Activated T-helper 1 cell treated with Interleukin-2 at 50 U/mL for 16 hours (primary cell): ENCODE measurements around the gene UBA3.

Source experiments
- DNase-seq: peaks from one replicate; pipeline ENCODE4 v3.0.0-alpha.2; 2020; ENCODE audit warnings: low read depth

The UBA3 gene

DNA sequence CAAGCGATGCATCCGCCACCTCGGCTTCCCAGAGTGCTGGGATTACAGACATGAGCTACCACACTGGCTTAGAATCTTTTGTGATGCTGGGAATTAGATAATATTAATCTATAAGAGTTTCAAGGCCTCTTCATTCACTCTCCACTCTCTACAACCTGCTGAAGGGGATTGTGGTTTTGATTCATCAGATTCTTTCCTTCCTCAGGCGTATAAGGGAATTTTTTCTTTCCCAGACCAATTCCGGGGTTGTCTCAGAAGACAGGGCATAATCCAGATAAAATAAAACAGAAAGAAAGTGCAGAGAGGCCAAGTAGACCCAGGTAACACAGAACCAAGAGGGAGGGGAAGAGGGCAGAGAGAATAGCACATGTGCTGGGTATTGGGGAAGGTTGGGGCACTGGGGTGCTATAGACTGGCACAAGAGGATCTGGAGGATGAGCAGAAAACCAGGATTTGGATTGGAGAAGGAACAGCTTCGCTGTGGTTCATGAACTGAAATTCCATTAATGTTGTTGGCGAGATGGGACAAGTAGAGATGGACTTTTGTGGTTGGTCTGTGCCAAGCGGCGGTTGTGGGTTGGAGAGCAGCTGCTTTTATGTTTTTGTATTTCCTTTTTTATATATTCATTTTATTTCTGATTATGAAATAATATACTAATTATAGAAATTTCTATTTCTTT, 17.4 kb upstream of the UBA3 start:
- DNase-seq = no peak

DNA sequence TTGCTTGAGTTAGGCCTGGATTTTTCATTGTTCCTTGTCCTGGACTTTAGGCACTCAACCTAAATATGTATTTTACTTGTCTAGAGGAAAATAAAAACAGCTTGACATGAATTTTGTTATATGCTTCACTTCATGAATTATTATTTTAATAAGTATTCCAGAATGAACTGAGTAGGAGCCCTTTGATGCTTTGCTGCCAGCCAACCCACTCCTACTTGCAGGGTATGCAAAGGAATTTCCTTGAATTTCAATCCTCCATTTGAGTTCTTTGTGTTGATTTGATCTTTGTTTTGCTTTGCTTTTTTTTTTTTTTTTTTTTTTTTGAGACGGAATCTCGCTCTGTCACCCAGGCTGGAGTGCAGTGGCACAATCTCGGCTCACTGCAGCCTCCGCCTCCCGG, 16.1 kb upstream of the UBA3 start:
- no peak for DNase-seq

DNA sequence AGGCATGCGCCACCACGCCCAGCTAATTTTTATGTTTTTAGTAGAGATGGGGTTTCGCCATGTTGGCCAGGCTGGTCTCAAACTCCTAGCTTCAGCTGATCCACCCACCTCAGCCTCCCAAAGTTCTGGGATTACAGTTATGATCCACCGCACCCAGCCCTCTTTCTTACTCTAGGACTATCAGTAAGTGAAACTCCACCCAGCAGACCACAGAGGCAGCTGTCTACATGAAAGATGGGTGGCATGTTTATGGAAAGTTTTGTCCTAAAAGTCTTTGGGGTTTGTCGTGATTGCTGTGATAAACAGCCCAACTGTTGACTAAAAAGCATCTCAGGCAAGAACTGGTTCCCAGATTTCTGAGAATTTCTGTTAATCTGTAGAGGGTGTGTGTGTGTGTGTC, 15.5 kb upstream of the UBA3 start:
- DNase-seq = no peak

DNA sequence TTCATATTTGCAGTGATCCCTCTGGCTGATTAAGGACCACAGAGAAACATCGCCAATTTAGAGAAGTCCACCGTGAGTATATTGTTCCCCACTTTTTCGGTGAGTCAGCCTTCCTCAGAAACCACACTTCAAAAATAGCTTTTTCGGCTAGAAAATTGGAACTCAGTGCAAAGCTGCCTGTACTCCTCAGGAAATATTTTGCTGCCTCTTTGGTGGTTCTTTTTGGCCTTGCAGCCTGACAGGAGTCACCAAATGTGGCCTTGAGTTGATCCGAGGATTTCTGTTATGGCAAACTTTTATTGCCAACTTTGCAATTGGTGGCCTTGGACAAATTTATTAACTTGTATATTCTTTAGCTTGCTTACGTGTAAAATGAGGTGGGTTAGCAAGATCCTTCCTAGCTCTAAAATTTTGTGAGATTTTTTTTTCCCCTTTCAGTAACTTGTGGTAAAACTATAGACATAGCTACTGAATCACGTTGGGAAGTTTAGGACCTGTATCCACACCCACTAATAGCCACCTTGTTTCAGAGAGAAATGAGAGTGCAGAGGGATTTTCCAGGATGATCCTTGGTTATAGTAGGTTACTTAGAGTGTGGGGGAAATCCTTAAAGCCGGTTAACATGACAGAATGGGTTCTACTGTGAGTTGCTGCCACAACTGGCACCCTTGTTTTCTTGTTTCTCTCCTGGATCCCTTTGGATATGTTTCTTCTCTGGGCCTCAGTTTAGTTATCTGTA, 14.5 kb upstream of the UBA3 start:
- no peak for DNase-seq

DNA sequence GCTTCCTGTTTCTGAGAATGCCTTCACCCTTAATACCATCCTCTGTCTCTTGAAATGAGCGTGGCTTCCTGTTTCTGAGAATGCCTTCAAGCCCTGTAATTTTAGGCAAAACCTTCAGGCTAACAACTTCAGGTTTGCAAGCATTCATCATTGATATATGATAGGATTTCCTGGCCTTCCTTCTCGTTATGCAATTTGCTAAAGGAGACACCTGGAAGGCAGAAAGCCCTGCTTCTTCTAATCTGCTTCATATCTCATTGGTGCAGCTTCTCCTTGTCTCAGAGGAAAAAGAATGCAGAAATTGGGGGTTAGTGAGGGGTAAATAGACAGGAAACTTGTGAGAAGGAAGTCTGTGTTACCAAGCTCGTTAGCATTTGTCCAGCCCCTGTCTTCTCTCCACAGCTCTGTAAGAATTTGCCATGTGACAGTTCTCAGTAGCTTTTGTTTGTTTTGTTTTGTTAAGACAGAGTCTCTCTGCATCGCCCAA, 11.9 kb upstream of the UBA3 start:
- DNase-seq = no peak

DNA sequence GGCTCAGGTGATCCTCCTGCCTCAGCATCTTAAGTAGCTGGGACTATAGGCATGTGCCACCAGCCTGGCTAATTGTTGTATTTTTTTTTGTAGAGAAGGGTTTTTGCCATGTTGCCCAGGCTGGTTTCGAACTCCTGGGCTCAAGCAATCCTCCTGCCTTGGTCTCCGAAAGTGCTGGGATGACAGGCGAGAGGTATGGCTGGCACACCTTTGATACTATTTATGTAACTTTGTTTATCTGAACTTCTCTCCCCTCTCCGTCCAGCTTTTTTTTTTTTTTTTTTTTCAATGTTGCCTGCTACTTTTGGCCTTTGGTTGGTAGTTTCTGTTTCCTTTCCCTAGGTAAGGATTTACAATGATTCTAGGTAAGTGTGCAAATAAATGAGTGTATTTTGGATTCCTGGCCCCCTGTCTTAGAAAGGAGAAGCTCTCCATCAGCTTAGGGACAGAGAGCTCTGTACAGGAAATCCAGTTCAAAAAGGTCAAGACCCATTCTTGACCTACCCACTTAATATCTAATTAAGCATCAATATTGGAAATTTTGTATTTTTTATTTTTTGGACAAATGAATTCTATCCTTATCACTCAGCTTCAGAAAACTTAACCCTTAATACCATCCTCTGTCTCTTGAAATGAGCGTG, 11.3 kb upstream of the UBA3 start:
- no peak for DNase-seq

DNA sequence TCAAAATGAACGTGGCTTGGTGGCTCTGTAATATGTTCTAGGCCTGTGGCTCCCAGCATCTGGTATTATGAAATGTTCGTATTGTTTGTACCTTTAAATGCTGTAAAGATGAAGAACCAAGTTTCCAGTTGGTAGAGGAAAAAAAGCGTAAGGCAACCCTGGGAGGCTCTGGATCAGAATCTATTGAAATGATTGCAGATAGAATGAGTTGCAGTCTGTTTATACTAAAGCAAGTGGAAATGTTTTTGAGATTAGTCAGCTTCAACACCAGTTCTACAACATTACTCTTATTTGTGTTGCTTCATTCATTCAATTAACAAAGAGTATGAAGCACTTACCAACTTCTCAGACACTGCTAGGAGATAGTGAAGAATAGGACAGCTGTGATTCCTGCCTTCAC, 9.9 kb upstream of the UBA3 start:
- DNase-seq = no peak

DNA sequence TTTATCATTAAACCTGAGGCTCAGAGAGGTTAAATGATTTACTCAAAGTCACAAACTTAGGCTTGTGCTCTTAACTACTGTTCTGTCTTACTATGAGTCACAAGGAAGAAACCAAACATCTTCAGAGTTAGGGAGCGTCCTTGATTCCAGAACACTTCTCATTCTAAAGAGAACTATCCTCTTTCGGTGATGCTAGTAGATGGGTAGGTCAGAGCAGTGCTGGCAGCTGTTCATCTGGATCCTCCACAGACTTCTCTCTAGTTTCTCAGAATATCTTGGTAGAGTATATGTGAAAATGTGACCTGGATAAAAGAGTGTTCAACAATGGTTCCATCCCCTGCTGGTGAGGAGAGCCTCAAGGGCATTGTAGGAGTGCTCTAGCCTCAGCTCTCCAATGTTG, 7.9 kb upstream of the UBA3 start:
- DNase-seq = no peak

- no peak for DNase-seq
These were observed 7.0 kb upstream of the UBA3 start for GRCh38 chr3:69087030-69087791.

DNA sequence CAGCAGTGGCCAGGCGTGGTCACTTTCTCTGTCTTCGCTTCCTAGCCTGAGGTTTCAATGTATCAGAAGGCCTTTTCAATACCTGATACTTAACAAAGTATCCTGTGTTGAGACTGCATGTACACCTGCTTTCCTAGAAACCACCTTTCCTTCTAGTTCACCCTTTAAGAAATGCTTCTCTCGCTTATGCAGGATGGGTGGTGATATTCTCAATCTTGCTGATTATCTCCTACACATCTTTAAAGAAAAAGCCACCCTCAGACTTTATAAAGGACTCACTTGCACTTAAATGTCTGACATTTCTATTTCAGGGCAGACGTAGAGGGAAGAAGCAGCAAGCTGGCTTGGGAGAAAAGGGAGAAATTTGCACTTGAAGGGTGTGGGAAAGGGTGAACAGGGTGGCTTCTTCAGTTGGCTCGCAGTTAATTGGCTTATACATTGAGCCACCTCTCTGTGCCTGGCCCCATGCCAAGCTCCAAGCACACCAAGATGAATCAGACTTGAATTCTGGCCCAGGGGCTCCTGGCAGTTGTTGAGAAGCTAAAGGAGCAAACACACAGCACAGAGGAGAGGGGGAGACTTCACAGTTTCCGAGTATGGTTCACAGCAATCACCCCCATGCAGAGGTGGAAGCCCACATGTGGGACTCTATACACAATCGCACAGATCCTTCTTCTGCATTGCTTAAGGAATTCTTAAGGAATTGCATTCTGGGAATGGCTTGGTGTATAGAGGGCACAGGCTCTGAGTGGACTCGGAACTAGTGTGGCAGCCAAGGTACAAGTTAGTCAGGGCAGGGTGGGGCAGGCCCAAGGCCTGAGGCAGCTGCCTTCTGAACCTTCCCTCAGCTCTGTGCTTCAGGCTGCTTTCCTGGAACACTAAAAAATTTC, 5.9 kb upstream of the UBA3 start:
- peak; percentile 57 for DNase-seq

GRCh38 chr3:69085168-69085832, 5.1 kb upstream of the UBA3 start:
- no peak for DNase-seq

GRCh38 chr3:69084326-69085167, 4.4 kb upstream of the UBA3 start, which contains the start of gene ARL6IP5:
Gene ARL6IP5 (plus strand): TSS chr3:69084937. CDS start chr3:69085048, 111 bp downstream.
- peak; percentile 81 for DNase-seq

DNA sequence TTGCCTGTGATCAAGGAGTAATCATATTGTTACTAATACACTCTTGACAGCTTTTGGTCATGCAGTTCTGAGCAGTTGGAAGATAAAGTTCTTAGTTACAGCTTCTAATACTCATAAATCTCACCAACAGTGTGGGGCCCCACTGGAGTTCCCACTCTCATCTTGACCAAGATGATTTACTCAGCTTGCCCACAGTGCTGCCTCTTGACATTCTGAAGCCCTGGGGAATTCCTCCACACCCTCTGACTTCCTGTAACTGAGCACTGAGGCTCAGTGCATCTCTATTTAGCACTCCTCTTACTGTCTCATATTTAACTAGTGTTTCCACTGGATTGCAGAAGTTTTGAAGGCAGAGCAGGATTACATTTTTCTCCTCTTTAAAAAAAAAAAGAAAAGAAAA, 2.6 kb upstream of the UBA3 start:
- peak; percentile 33 for DNase-seq

GRCh38 chr3:69082361-69082760, 2.2 kb upstream of the UBA3 start:
- DNase-seq = no peak

DNA sequence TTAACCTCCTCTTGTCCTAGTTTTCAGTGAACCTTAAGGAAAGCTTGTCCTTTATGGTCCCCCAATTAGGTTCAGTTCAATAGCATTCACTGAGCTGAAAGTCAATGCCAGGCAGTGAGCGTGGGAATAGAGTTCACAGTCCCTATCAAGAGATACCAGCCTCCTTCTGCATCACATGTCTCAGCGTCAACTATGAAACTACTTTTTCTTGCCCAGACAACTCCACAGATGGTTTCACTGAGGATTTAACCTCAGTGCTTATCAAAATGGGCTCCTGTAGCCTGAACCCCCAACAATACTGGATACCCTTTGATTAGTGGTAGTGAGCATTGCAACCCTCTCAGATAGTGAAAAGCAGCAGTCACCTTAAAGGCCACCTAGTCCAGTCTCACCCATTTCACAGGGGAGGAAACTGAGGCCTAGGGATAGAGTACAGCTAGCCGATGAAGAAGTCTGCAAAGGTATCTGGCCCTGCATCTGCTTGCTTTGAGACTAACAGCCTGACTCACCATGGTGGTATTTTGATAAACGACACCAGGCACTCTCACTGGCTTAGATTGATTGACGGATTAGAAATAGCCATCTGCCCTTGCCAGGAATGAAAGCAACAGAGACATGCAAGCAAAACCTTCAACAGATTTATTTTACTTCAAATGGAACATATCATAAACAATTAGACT, 1.6 kb upstream of the UBA3 start:
- no peak for DNase-seq

- DNase-seq = no peak
These were observed 651 bp downstream of the UBA3 start for GRCh38 chr3:69079269-69080159.

DNA sequence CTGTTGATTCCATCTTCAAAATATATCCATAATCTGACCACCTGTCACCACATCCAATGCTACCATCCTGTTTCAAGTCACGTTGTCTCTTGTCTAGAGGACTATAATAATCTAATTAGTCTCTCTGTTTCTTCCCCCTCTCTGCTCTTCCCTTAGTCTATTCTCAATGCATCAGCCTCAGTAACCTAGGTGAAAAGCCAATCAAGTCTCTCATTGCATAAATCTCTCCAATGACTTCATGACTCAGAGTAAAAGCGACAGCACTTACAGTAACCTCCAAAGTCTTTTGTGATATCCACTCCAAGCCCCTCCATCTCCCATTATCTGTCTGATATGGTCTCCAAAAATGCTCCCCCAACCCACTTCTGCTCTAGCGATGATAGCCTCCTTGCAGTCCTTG, 7.2 kb downstream of the UBA3 start:
- DNase-seq = no peak

- DNase-seq = no peak
These were observed 14.0 kb downstream of the UBA3 start for GRCh38 chr3:69066121-69066520.
